H9 (cell line): ENCODE measurements around the gene ACTN3. TPM values are rescaled to one million over a fixed set of nuclear protein-coding genes. Genes with fewer than 3 reads are reported as not detected.

ENCODE experiments used
- DNase-seq: peaks from one replicate; pipeline ENCODE4 v3.0.0-alpha.2; 2017
- H2AFZ ChIP-seq: one replicate; pipeline ENCODE4 v1.6.1; 2013; ENCODE audit warnings: mild to moderate bottlenecking, low read length, control low read depth, moderate library complexity
- H2AK5ac ChIP-seq: 2 replicates; pipeline ENCODE4 v1.6.1; 2013; ENCODE audit warnings: low read length, control low read depth, mixed read lengths; ENCODE audit not compliant: insufficient read length
- H2BK120ac ChIP-seq: one replicate; pipeline ENCODE4 v1.6.1; 2013; ENCODE audit warnings: low read depth, mild to moderate bottlenecking, low read length, control low read depth, inconsistent platforms; ENCODE audit not compliant: poor library complexity, severe bottlenecking
- H2BK12ac ChIP-seq: 2 replicates; pipeline ENCODE4 v1.6.1; 2013; ENCODE audit warnings: low read length, control low read depth, mixed read lengths, low read depth; ENCODE audit not compliant: insufficient read length
- H2BK15ac ChIP-seq: 2 replicates; pipeline ENCODE4 v1.6.1; 2013; ENCODE audit warnings: low read depth, low read length, control low read depth
- H2BK20ac ChIP-seq: one replicate; pipeline ENCODE4 v1.6.1; 2013; ENCODE audit warnings: low read depth, mild to moderate bottlenecking, low read length, control low read depth, inconsistent platforms; ENCODE audit not compliant: poor library complexity, severe bottlenecking
- H2BK5ac ChIP-seq: 2 replicates; pipeline ENCODE4 v1.6.1; 2013; ENCODE audit warnings: low read length, control low read depth, mixed read lengths; ENCODE audit not compliant: insufficient read length
- H3K14ac ChIP-seq: 2 replicates; pipeline ENCODE4 v1.6.1; 2013; ENCODE audit warnings: low read length, control low read depth; ENCODE audit not compliant: insufficient read depth
- H3K18ac ChIP-seq: 2 replicates; pipeline ENCODE4 v1.6.1; 2013; ENCODE audit warnings: low read depth, mild to moderate bottlenecking, mixed read lengths, low read length, control low read depth; ENCODE audit not compliant: insufficient read length
- H3K23ac ChIP-seq: 2 replicates; pipeline ENCODE4 v1.6.1; 2013; ENCODE audit warnings: low read length, control low read depth, mixed read lengths, low read depth; ENCODE audit not compliant: insufficient read length
- H3K23me2 ChIP-seq: 2 replicates; pipeline ENCODE4 v1.6.1; 2013; ENCODE audit warnings: low read depth, mild to moderate bottlenecking, mixed read lengths, low read length, control low read depth; ENCODE audit not compliant: insufficient read length, poor library complexity, severe bottlenecking
- H3K27ac ChIP-seq: 2 replicates; pipeline ENCODE4 v1.5.1; 2013; ENCODE audit warnings: low read length, control low read depth, mixed read lengths, low read depth; ENCODE audit not compliant: insufficient read length
- H3K27me3 ChIP-seq: 2 replicates; pipeline ENCODE4 v1.6.1; 2013; ENCODE audit warnings: low read length, control low read depth, inconsistent platforms; ENCODE audit not compliant: insufficient read depth
- H3K4ac ChIP-seq: 2 replicates; pipeline ENCODE4 v1.6.1; 2013; ENCODE audit warnings: low read depth, mild to moderate bottlenecking, control low read depth, inconsistent platforms, low read length, moderate library complexity
- H3K4me1 ChIP-seq: 2 replicates; pipeline ENCODE4 v1.6.1; 2013; ENCODE audit warnings: low read length, control low read depth, inconsistent platforms; ENCODE audit not compliant: insufficient read depth
- H3K4me2 ChIP-seq: 2 replicates; pipeline ENCODE4 v1.6.1; 2013; ENCODE audit warnings: low read length, control low read depth, mixed read lengths; ENCODE audit not compliant: insufficient read length, insufficient read depth
- H3K56ac ChIP-seq: 2 replicates; pipeline ENCODE4 v1.6.1; 2013; ENCODE audit warnings: low read depth, mild to moderate bottlenecking, mixed read lengths, low read length, control low read depth; ENCODE audit not compliant: insufficient read length
- H3K79me1 ChIP-seq: 2 replicates; pipeline ENCODE4 v1.6.1; 2013; ENCODE audit warnings: low read depth, mild to moderate bottlenecking, moderate library complexity, low read length, control low read depth, inconsistent platforms; ENCODE audit not compliant: insufficient read depth, poor library complexity, severe bottlenecking
- H3K79me2 ChIP-seq: 2 replicates; pipeline ENCODE4 v1.6.1; 2013; ENCODE audit warnings: low read length, control low read depth, inconsistent platforms; ENCODE audit not compliant: insufficient read depth
- H3K9ac ChIP-seq: 2 replicates; pipeline ENCODE4 v1.6.1; 2013; ENCODE audit warnings: low read length, control low read depth, mixed read lengths; ENCODE audit not compliant: insufficient read length; ENCODE audit errors: extremely low read depth
- H3K9me3 ChIP-seq: one replicate; pipeline ENCODE4 v1.6.1; 2013; ENCODE audit warnings: low read depth, low read length, inconsistent platforms; ENCODE audit not compliant: control insufficient read depth
- H3T11ph ChIP-seq: one replicate; pipeline ENCODE4 v1.6.1; 2013; ENCODE audit warnings: mild to moderate bottlenecking, low read length, control low read depth, inconsistent platforms
- H4K20me1 ChIP-seq: one replicate; pipeline ENCODE4 v1.6.1; 2013; ENCODE audit not compliant: control insufficient read depth, insufficient read length, insufficient read depth
- H4K5ac ChIP-seq: 2 replicates; pipeline ENCODE4 v1.6.1; 2013; ENCODE audit warnings: low read depth, mild to moderate bottlenecking, mixed read lengths, low read length, control low read depth; ENCODE audit not compliant: insufficient read length
- H4K8ac ChIP-seq: replicated peaks from 2 replicates; pipeline ENCODE4 v1.6.1; 2013; ENCODE audit warnings: low read length, control low read depth, mixed read lengths, low read depth; ENCODE audit not compliant: insufficient read length
- H4K91ac ChIP-seq: 2 replicates; pipeline ENCODE4 v1.6.1; 2013; ENCODE audit warnings: low read depth, mild to moderate bottlenecking, moderate library complexity, mixed read lengths, low read length, control low read depth; ENCODE audit not compliant: insufficient read length
- H3K27ac Mint-ChIP-seq, 3 experiments: 2 replicates in 2 of 3; 3 replicates in 1 of 3; pipeline ENCODE4 v1.8.0; 2020 to 2021; ENCODE audit warnings: mixed read lengths in 3 of 3, mild to moderate bottlenecking in 1 of 3, moderate library complexity in 1 of 3
- H3K27me3 Mint-ChIP-seq: 2 replicates; pipeline ENCODE4 v1.8.0; 2021; ENCODE audit warnings: low read depth, mild to moderate bottlenecking, moderate library complexity, mixed read lengths
- H3K36me3 Mint-ChIP-seq, 3 experiments: 2 replicates in 2 of 3; 3 replicates in 1 of 3; pipeline ENCODE4 v1.8.0; 2020 to 2021; ENCODE audit warnings: low read depth in 3 of 3, mixed read lengths in 3 of 3; ENCODE audit not compliant: insufficient read depth in 1 of 3
- H3K4me1 Mint-ChIP-seq, 2 experiments: 2 replicates each; pipeline ENCODE4 v1.8.0; 2020; ENCODE audit warnings: mixed read lengths in 2 of 2
- H3K4me3 Mint-ChIP-seq, 2 experiments: 2 replicates in 1 of 2; 3 replicates in 1 of 2; pipeline ENCODE4 v1.8.0; 2020 to 2021; ENCODE audit warnings: mild to moderate bottlenecking in 2 of 2, mixed read lengths in 2 of 2, moderate library complexity in 1 of 2
- H3K9me3 Mint-ChIP-seq, 2 experiments: 2 replicates in 1 of 2; 3 replicates in 1 of 2; pipeline ENCODE4 v1.8.0; 2020; ENCODE audit warnings: mild to moderate bottlenecking in 2 of 2, mixed read lengths in 2 of 2, moderate library complexity in 1 of 2
- WGBS: extraction: QIAGEN DNeasy Blood & Tissue Kit; methylation state at CpG from one replicate; pipeline ENCODE4 v1.1.7; 2013; ENCODE audit warnings: missing lambda C conversion rate, low lambda C conversion rate, mixed read lengths; ENCODE audit not compliant: insufficient read length; ENCODE audit errors: extremely low coverage; 5-methylcytosine and 5-hydroxymethylcytosine counted together
- total RNA-seq: library from RNA; stranded (reverse); gene quantifications from 2 replicates; pipeline ENCODE4 v1.2.1, GENCODE V29; 2021
- TF ChIP-seq, protein P1 (sequence below): fragments of 200-600 bp; sonication (generic); conservative IDR thresholded peaks from 3 replicates; pipeline ENCODE4 v1.8.0; 2021; ENCODE audit warnings: antibody characterized with exemption, mild to moderate bottlenecking

ACTN3 gene
- total RNA-seq, 1 experiment from 2014 or later: 45.7 TPM

DNA sequence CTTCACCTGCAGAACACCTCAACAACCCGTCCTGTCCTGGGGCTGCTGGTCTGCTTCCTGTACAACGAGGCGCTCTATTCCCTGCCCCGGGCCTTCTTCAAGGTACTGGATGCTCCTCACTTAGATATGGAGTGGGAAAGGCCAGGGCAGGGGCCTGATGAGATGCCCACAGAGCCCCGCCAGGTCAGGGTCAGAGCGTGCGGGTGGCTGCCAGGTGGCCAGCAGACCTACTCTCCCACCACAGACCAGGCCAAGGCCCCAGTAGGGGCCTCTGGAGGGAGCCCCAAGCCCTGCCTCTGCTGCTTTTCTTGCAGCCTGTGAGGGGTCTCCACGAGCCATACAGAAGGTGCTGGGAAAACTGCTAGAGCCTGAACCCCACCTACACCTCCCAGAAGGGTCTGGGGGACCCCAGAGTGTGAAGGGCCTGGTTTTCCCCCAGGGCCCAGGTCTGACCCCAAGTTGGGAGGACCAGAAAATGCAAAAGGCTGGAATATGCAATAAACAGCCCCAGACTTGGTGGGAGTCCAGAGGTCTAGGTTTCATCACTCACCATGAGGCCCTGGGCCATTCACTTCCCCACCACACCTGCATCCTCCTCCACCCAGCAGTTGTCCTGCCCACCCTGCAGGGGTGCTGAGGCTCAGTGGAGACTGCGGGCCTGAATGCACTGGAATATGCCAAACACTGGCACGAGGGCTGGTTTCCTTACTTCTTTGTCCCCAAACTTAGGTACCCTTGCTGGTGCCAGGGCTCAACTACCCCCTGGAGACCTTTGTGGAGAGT is 15.6 kb upstream of the ACTN3 start:
- Histone ChIP-seq H3K79me1 (no peaks in the 10 kb centered on the region), H4K8ac (no peak overlapping the region), H2BK5ac (no peak overlapping the region), H2BK20ac (no peak overlapping the region), H4K20me1 (no peaks in the 10 kb centered on the region), H3K23me2 (no peaks in the 10 kb centered on the region), H3K9me3 (no peaks in the 10 kb centered on the region), H2AK5ac (no peak overlapping the region), H4K91ac (no peak overlapping the region), H4K5ac (no peak overlapping the region), H3K27me3 (no peaks in the 10 kb centered on the region), H3K27ac (no peak overlapping the region), H2BK120ac (no peak overlapping the region), H3K4me2 (no peak overlapping the region), H3K79me2 (no peaks in the 10 kb centered on the region), H3T11ph (no peak overlapping the region), H3K14ac (no peak overlapping the region), H3K4ac (no peak overlapping the region), H3K56ac (no peak overlapping the region), H3K9ac (no peak overlapping the region), H2BK15ac (no peak overlapping the region), H2BK12ac (no peak overlapping the region), H2AFZ (no peak overlapping the region), H3K4me1 (no peaks in the 10 kb centered on the region), H3K23ac (no peak overlapping the region), H3K18ac (no peak overlapping the region)
- Mint-ChIP-seq H3K4me1 (peaks cover 12 to 13% of the 10 kb centered on the region in 2 experiments), H3K27ac (peak overlapping the region in 1 of 3 experiments; percentile 75; a peak in 3 of 7 replicates), H3K9me3 (no peaks in the 10 kb centered on the region), H3K4me3 (no peak overlapping the region; a peak in 1 of 5 replicates), H3K36me3 (peaks cover 0 to 19% (median 18%) of the 10 kb centered on the region in 3 experiments; a peak in 5 of 7 replicates), H3K27me3 (no peaks in the 10 kb centered on the region)
- no CpG with 5 or more reads among the region's 10 CpGs for WGBS
- DNase-seq: no peak
- TF ChIP-seq, protein P1, sequence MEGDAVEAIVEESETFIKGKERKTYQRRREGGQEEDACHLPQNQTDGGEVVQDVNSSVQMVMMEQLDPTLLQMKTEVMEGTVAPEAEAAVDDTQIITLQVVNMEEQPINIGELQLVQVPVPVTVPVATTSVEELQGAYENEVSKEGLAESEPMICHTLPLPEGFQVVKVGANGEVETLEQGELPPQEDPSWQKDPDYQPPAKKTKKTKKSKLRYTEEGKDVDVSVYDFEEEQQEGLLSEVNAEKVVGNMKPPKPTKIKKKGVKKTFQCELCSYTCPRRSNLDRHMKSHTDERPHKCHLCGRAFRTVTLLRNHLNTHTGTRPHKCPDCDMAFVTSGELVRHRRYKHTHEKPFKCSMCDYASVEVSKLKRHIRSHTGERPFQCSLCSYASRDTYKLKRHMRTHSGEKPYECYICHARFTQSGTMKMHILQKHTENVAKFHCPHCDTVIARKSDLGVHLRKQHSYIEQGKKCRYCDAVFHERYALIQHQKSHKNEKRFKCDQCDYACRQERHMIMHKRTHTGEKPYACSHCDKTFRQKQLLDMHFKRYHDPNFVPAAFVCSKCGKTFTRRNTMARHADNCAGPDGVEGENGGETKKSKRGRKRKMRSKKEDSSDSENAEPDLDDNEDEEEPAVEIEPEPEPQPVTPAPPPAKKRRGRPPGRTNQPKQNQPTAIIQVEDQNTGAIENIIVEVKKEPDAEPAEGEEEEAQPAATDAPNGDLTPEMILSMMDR: no peak
